Activated CD8-positive, alpha-beta memory T cell treated with anti-CD3 and anti-CD28 coated beads, Interleukin-2, amount 50 U/mL, for 1 hour (primary cell): ENCODE measurements around the gene TEX50.
"Not testable (repeated sequence)": the region's sequence is repeated elsewhere in the genome, so short reads cannot be mapped to it uniquely, and the experiment has no call there.

ENCODE experiments used
- DNase-seq: peaks from one replicate; pipeline ENCODE4 v3.0.0-alpha.2; 2020; ENCODE audit errors: extremely low read depth

Gene TEX50, protein sequence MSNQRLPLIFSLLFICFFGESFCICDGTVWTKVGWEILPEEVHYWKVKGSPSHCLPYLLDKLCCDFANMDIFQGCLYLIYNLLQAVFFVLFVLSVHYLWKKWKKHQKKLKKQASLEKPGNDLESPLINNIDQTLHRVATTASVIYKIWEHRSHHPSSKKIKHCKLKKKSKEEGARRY

DNA sequence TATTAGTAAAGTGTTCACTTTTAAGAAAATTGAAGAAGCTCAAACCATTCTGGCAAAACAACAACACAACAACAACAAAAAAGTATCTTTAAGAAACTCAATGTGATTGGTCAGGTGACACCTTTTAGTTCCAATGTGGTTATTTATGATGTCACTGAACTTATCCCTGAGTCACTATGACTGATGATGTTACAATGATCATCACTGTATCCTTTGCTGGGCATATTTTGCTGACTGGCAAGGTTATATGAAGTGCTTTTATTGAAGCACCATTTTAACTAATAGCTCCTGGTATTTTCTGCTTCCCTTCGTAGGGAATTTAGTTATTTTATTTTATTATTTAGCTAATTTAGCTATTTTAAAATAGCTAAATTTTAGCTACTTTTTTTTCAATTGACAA is at the start of gene TEX50:
Gene TEX50 (plus strand): TSS at position 223 of the 400 bp plus-strand sequence. CDS start 184 bp downstream, outside the sequence.
- no peak for DNase-seq

DNA sequence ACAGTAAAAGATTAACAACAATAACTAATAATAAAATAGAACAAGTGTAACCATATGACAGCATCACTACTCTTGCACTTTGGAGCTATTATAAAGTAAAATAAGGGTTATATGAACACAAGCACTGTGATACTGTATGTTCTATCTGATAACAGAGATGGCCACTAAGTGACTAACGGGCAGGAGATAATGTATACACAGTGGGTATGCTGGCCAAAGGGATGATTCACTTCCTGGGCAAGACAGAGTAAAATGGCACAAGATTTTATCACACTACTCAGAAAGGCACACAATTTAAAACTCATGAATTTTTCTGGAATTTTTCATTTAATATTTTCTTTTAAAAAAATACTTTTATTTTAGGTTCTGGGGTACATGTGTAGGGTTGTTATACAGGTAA is 44.6 kb upstream of the TEX50 start:
- DNase-seq: no peak

DNA sequence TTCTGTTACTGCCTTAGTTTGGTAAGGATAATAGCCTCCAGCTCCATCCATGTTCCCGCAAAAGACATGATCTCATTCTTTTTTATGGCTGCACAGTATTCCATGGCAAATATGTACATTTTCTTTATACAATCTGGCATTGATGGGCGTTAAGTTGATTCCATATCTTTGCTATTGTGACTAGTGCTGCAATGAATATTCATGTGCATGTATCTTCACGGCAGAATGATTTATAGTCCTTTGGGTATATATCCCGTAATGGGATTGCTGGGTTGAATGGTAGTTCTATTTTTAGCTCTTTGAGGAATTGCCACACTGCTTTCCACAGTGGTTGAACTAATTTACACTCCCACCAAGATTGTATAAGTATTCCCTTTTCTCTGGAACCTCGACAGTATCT is 44.0 kb upstream of the TEX50 start:
- not testable (repeated sequence) for DNase-seq

DNA sequence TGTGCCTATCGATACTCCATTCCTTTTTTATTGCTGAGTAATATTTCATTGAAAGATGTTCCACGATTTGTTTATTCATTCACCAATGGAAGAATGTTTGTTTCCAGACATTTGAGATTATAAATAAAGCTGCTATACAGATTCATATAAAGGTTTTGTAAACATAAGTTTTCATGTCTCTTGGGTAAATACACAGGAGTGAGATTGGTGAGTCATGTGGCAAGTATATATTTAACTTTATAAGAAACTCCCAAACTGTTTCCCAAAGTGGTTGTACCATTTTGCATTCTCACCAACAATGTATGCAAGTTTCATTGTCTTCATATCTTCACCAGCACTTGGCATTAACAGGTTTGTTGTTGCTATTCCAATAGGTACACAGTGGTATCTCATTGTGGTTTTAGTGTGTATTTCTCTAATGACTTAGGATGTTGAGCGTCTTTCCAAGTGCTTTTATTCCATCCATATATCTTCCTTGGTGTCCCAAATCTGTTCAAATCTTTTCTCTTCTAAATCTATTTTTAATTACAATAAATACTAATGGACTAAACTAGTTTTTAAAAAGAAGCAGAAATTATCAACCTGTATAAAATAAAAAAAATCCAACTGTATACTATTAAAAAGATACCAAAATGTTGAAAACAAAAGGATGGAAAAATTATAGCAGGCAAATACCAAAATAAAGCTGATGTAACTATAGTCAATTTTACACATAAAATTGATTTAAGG is 38.9 kb upstream of the TEX50 start:
- no peak for DNase-seq

DNA sequence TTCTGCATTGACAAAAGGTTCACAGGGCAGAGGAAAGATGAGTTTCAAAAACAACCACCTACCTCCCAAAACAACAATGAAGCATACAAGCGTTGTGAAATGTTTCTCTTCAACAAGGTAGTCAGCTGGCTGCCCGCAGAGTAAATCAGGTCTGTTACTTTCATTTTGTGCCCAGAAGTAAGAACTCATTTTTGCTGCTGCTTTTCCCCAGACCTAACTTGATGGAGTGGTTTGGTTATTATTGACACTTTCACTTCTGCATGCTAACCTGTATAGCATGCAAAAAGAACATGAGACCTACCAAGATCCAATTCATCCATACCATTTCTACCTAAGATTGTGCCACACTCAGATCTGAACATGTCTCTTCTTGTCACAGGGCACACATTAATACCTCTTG is 33.5 kb upstream of the TEX50 start:
- DNase-seq: no peak

DNA sequence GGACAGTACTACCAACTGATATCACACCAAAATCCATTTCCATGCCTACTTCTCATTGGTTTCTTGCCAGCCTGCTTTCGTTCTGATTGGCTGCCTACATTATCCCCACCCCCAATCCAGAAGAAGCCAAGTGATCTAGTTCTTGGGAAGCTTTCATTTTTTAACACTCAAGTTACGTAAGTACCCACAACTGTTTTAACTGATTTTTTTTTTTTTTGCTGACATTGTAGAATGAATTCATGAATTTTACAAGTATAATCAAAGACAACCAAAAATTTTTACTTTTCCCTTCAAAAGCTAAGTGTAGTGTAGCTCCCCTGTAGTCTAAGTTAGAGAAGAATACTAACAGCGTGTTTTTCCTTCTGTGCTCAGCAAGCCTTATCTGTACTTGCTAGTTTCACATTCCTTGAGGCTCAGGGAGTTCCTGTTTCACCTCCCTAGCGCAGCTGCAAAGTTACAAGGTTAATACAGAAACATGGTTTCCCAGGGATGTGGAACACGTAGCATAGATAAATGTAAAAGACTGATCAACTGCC is 32.0 kb upstream of the TEX50 start, which contains the start of gene SLC9C2:
Gene SLC9C2 (minus strand): TSS at position 17 of the 536 bp plus-strand sequence. CDS start 1,296 bp downstream, outside the sequence.
- no peak for DNase-seq

DNA sequence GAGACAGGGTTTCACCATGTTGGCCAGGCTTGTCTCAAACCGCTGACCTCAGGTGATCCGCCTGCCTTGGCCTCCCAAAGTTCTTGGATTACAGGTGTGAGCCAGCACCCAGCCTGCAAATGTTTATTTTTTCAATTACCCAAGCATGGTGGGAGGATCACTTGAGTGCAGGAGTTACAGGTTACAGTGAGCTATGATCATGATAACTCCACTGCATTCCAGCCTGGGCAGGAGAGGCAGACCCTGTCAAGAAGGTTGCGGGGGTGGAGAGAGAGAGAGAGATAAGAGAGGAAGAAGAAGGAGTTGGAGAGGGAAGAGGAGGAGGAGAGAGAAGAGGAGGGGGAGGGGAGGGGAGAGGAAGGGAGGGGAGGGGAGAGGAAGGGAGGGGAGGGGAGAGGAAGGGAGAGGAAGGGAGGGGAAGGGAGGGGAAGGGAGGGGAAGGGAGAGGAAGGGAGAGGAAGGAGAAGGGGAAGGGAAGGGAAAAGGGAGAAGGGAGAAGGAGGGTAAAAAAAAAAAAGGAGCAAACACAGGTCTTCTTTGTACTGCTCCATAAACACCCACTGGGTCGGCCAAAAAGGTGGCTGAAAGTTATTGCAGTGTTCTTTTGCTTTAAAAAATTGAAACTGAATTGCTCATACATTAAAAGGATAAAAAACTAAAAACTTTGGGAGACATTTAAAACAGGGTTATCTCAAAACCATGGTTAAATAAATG is 26.5 kb upstream of the TEX50 start:
- no peak for DNase-seq

DNA sequence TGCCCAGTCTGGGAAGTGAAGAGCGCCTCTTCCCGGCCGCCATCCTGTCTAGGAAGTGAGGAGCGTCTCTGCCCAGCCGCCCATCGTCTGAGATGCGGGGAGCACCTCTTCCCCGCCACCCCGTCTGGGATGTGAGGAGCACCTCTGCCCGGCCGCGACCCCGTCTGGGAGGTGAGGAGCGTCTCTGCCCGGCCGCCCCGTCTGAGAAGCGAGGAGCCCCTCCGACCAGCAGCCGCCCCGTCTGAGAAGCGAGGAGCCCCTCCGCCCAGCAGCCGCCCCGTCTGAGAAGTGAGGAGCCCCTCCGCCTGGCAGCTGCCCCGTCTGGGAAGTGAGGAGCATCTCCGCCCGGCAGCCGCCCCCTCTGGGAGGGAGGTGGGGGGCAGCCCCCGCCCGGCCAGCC is 22.1 kb upstream of the TEX50 start:
- DNase-seq: not testable (repeated sequence)

DNA sequence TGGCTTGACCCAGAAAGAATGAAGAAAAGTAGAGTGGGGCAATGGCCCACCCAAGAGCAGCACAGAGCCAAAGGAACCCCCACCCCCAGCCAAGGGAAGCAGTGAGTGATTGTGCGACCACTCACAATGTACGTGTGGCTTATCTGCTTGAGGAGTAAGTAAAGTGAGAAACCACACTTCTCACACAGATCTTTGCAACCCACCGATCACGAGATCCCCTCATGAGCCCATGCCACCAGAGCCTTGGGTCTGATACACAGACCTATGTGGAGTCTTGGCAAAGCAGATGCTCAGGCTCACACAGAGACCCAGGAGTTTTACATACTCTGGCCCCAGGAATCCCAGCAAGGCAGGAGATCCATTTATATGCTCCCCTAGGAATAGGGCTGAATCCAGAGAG is 18.3 kb upstream of the TEX50 start:
- no peak for DNase-seq

DNA sequence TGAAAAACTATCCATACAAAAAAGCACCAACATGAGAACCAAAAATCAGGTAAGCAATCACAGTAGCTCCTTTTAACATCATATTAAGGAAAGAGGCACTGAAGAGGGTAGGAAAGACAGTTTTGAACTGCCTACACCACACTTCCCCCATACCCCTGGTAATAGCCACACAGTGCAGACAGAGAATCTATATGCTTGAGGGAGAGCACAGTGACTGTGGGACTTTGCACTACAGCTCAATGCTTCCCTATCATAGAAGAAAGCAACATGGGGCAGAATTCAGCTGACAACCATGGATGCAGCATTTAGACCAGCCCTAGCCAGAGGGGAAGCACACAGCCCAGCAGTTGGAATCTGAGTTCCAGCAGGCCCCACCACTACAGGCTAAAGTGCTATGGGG is 7.9 kb upstream of the TEX50 start:
- DNase-seq: no peak

DNA sequence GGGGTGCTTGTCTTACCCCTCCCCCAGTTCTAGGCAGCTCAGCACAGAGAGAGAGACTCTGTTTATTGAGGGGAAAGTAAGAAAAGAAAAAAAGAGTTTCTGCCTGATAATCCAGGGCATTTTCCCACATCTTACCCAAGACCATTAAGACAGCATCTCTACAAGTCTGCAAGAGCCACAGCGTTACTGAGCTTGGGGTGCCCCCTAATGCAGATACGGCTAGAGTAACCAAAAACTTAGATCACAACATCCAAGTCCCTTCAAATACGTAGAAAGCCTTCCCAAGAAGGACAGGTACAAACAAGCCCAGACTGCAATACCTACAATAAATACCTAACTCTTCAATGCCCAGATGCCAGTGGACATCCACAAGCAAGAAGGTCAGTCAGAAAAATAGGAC is 6.2 kb upstream of the TEX50 start:
- DNase-seq: no peak

DNA sequence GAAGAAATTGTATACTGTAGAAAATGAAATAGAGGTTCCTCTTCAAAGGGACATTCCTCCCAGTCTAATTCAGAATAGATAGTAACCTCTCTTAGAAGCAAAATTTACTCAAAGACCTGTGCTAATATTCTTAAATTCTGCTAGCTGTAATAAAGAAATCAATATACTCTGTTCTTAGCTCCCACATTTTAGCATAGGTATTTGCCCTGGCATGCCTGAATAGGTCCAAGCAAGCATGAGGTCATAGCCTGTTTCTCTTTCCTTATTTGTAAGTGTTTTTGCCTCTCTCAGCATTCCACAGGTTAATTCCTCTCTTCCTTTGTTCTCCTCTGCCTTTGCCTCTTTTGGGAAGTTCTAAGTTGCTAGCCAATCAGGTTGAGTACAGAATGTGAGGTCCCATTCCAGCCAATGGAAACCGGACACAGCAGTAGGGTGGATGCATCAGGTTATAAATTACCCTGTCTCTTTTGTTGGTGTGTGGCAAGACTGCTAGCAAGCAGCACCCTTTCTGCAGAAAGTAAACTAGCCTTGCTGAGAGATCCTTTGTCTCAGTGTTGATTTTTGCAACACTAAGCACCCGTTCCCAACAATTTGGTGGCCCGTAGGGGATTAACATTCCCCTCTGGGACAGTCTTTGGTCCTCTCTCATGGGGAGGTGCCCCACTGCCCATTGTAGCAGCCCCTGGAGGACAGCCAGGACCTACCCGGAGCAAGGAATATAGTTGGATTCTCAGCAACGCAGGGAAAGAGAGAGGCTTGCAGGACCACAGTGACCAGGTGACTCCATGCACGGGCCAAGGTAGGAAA is 2.3 kb downstream of the TEX50 start:
- not testable (repeated sequence) for DNase-seq

DNA sequence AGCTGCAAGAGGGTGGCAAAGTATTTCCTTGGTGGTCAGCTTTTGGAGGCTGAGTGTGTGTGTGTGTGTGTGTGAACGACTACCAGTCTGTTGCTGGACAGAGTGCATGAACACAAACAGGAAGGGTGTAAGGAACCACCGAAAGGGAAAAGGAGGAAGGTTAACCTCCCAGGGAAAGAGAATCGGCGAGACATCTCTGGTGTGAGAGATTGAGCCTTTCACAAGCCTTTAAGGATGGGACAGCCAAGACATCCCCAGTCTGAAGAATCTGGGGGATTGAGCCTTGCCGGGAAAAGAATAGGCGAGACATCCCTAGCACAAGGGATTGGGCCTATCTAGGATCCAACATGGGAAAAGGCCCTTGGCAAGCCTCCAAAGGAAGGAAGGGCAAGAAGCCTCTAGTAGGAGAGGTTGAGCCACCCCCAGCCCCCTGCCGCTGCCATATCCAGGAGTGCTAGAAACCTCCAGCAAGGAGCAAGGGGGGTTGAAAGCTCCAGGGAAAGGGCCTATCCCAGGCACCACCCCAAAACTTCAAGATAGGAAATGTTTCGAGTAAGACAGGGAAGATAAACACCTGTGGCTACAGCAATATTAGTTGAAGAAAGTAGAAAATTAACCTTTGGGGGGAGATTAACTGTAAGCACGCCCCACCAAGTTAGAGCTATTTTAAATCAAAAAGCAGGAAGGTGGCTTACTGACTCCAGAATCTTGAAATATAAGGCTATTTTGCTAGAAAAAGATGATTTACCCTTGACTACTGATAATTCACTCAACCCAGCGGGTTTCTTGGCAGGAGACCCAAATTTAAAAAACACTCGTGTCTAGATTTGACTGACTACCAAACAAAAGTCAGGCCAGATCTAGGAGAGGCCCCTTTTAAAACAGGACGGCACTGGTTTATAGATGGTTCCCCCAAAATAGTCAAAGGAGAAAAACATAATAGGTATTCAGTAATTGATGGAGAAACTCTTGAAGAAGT is 3.2 kb downstream of the TEX50 start:
- no peak for DNase-seq

DNA sequence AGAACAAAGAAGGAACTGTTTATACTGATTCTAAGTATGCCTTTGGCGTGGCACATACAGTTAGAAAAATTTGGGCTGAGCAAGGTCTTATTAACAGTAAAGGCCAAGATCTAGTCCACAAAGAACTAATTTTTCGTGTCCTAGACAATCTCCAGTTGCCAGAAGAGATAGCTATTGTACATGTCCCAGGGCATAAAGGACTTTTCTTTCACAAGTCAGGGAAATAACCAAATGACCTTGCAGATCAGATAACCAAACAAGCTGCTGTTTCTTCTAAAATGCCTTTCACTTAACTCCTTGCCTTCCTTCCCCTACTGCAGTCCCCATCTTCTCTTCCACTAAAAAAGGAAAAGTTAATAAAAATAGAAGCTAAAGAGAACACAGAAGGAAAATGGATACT is 4.0 kb downstream of the TEX50 start:
- no peak for DNase-seq

DNA sequence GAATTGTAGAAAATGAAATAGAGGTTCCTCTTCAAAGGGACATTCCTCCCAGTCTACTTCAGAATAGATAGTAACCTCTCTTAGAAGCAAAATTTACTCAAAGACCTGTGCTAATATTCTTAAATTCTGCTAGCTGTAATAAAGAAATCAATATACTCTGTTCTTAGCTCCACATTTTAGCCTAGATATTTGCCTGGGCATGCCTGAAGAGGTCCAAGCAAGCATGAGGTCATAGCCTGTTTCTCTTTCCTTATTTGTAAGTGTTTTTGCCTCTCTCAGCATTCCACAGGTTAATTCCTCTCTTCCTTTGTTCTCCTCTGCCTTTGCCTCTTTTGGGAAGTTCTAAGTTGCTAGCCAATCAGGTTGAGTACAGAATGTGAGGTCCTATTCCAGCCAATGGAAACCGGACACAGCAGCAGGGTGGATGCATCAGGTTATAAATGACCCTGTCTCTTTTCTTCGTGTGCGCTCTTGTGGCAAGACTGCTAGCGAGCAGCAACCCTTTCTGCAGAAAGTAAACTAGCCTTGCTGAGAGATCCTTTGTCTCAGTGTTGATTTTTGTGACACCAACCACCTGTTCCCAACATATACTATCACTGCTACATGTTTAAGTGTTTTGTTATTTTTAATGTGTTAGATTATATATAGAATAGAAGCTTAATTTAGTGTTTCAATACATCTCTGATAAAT is 7.5 kb downstream of the TEX50 start:
- DNase-seq: not testable (repeated sequence)

DNA sequence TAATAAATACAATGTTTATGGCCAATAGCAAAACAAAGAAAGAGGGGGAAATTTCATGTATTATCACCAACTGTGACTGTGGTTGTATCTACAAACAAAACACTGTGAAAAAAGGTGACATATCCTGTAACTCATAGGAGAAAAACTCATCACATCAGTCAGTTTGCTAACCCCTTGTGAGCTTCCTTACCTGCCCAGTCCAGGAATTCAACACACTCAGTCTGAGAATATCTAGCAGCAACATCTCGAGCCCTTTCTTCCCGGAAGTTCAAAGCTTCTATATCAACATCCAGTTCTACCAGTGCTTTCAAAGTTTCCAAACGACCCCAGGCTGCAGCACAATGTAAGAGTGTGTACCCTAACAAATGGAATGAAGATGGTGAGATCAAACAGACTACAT is 11.5 kb downstream of the TEX50 start:
- no peak for DNase-seq

DNA sequence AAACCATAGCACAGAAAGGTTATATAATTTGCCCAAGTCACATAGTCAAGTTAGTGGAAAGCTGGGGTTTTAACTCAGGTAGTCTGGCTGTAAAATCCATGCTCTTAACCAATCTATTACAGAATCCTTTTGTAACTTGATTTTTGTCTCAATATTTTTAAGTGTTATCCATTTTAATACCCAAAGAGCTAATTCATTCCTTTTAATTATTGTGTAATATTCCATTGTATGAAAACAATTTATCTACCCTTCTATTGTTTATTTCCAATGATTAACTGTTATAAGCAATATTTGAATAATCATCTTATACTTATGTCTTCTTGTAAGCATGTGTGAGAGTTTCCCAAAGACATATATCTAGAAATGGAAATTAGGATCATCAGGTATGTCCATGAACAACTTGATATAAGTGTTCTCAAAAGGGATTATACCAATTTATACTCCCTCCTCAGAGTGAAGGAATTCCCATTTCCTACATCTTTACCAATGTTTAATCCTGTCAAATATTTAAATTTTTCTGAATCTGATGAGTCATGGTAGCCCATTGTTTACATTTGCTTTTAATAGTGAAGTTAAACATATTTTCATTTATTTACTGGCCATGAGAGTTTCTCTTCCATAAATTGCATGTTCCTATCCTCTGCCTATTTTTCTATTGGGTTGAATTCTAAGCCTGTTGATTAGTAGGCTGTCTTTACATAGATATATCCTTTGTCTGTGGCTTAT is 13.9 kb downstream of the TEX50 start:
- no peak for DNase-seq

DNA sequence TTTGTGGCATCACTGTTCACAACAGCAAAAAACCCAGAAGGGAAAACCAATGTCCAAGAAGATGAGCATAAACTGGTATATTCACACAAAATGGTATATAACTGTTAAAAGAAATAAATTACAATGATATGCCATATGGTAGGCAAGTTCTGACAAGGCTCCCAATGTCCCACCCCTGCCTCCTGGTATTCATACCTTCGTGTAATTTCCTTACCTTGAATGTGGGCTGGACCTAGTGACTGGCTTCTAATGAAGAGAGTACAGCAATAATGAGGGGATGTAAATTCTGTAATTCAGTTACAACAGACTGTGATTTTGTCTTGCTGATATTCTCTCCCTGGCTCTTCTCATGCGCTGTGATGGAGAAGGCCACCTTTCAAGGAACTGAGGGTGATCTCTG is 25.2 kb downstream of the TEX50 start:
- DNase-seq: no peak

DNA sequence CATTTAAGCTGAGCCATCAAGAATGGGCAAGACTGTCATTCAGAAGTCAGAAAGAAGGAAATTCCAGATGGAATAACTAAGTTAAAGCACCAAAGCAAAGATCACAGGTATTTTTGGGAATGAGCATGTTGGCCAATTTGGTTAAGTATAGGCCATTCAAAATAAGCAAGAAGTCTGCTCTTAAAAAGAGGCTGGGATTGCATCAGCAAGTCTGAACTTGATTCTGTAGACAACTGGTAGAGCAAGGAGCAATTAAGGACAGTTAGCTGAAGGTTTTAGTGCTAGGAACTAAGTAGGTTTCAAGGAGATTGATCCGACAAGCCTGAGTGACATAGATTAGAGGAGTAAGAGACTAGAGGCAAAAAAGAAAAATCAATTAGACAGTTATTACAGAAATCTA is 26.1 kb downstream of the TEX50 start:
- DNase-seq: no peak
